ENCODE measurements around the gene COIL. TPM values are rescaled to one million over a fixed set of nuclear protein-coding genes. Genes with fewer than 3 reads are reported as not detected.
A peak's percentile ranks its signal among the peaks of the same experiment; 100 is the strongest.

COIL gene
- total and polyA plus RNA-seq, 2 of the 13 experiments (the other 11 are each of a cell fraction or from before 2014, with no cell fraction given), result 8.1 to 29.4 TPM

DNA sequence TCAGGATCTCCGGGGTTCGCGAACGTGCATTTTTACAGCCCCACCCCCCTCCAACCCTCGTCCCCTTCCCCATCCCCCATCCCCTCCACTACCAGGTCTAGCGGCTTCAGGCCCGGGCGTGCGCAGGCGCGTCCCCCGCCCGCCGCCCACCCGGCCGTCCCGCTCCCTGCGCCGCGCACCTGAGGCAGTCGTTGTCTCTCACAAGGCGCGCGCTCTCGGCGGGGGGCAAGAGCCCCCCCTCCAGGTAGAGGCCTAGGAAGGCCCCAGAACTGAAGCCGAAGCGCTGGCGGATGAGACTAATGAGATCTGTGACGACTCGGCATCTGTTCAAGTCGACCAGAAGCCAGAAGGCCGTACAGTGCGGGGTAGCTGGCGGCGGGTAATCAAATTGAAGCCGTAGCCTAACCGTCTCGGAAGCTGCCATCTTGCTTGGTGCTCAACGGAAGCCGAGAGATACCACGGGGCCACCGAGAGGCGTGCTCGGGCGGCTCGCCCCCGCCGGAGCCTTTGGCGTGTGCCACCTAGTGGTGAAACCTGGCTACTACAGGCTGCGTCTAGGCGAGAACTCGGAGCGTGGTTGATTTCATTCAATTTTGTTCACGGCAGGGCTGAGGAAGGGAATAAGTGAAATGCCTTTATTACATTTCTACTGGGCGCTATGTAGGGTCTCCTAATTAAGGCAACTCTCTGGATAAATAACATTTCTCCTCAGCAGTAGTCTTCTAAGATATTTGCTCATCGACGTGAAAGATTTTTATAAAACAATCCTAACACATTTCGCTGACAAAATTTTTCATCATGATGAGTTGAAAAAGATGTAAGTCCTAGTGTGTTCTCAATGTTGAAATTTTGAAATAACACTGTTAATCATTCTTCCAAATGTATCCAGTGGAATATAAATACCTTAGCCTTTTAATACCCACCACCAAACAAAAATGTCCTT lies at the start of gene COIL (continued):
- TF ChIP-seq TBX3 (IDR thresholded peaks at IDR 0.05; ENCODE audit: borderline replicate concordance) (peak; percentile 22; the same call in 1 of the 2 replicates), KDM4B (CRISPR knock-in tag; IDR thresholded peaks at IDR 0.05) (peak; percentile 73; the same call in 1 of the 2 replicates), TMF1 (CRISPR knock-in tag; IDR thresholded peaks at IDR 0.05; ENCODE audit: low read depth) (no peak; the same call in 1 of the 2 replicates), HMGXB4 (CRISPR knock-in tag; IDR thresholded peaks at IDR 0.05; ENCODE audit: borderline replicate concordance in 1 of 2, low read depth in 1 of 2) (peak; percentile 98), RNF2 (conservative IDR thresholded peaks at IDR 0.05; ENCODE audit: low read depth) (peak; percentile 85), HNRNPH1 (optimal IDR thresholded peaks at IDR 0.05; ENCODE audit: low read depth, low read length) (no peak), ZNF737 (CRISPR knock-in tag; IDR thresholded peaks at IDR 0.05; ENCODE audit: borderline replicate concordance) (0 out of 2 replicates have a peak, but pooled peaks have one; percentile 62), ZNF546 (CRISPR knock-in tag; conservative IDR thresholded peaks at IDR 0.05) (no peak; the same call in 1 of the 2 replicates), TBX2 (CRISPR knock-in tag; IDR thresholded peaks at IDR 0.05; ENCODE audit: borderline replicate concordance) (peak; percentile 90), ATF2 (CRISPR knock-in tag; IDR thresholded peaks at IDR 0.05) (peak; percentile 80), RORA (CRISPR knock-in tag; IDR thresholded peaks at IDR 0.05) (no peak), ZNF766 (CRISPR knock-in tag; IDR thresholded peaks at IDR 0.05; ENCODE audit: borderline replicate concordance) (peak; percentile 91; the same call in 1 of the 2 replicates), ZNF331 (CRISPR knock-in tag; IDR thresholded peaks at IDR 0.05) (peak; percentile 83), YEATS4 (CRISPR knock-in tag; IDR thresholded peaks at IDR 0.05; ENCODE audit: borderline replicate concordance) (peak; percentile 90), ZFX (CRISPR knock-in tag; IDR thresholded peaks at IDR 0.05; ENCODE audit: low read depth) (peak; percentile 97), U2AF1 (optimal IDR thresholded peaks at IDR 0.05; ENCODE audit: low read depth, low read length) (no peak), NR1H2 (CRISPR knock-in tag; IDR thresholded peaks at IDR 0.05; ENCODE audit: borderline replicate concordance, low read depth) (no peak), ZNF572 (CRISPR knock-in tag; IDR thresholded peaks at IDR 0.05) (no peak; the same call in 1 of the 2 replicates), ZBTB3 (CRISPR knock-in tag; IDR thresholded peaks at IDR 0.05; ENCODE audit: borderline replicate concordance, low read depth) (peak; percentile 72; the same call in 1 of the 2 replicates)
- TF ChIP-seq, protein P1, sequence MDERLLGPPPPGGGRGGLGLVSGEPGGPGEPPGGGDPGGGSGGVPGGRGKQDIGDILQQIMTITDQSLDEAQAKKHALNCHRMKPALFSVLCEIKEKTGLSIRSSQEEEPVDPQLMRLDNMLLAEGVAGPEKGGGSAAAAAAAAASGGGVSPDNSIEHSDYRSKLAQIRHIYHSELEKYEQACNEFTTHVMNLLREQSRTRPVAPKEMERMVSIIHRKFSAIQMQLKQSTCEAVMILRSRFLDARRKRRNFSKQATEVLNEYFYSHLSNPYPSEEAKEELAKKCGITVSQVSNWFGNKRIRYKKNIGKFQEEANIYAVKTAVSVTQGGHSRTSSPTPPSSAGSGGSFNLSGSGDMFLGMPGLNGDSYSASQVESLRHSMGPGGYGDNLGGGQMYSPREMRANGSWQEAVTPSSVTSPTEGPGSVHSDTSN (CRISPR knock-in tag; IDR thresholded peaks at IDR 0.05), result no peak
